Heart right ventricle (tissue), 16 donors: ENCODE data around the gene SMAD2. TPM values are rescaled to one million over a fixed set of nuclear protein-coding genes. Genes with fewer than 3 reads are reported as not detected.

Experiments
- ATAC-seq, 8 donors: fragments of 200-7000 bp; cut with Tn5 transposase; one replicate each; pipeline ENCODE4 v1.9.1; 2020; ENCODE audit warnings: mild to moderate bottlenecking in 8 of 8, moderate library complexity in 8 of 8, moderate number of reproducible peaks in 1 of 8
- DNase-seq, 2 donors: peaks; one replicate each; pipeline ENCODE4 v3.0.0-alpha.2; 2020
- H3K27ac ChIP-seq, 10 donors: fragments of 200-600 bp; sonication (generic) in 2 of 10; one replicate each; pipeline versions ENCODE4 v1.5.0 to v1.8.0; 2020 to 2022; ENCODE audit warnings: mild to moderate bottlenecking in 3 of 10
- H3K27me3 ChIP-seq, 7 donors: fragments of 200-600 bp; one replicate each; pipeline ENCODE4 v1.8.0; 2021 to 2022; ENCODE audit warnings: mild to moderate bottlenecking in 2 of 7
- H3K36me3 ChIP-seq, 9 donors: fragments of 200-600 bp; sonication (generic) in 1 of 9; one replicate each; pipeline versions ENCODE4 v1.5.0 to v1.8.0; 2020 to 2022; ENCODE audit warnings: mild to moderate bottlenecking in 2 of 9
- H3K4me1 ChIP-seq, 9 donors: fragments of 200-600 bp; sonication (generic) in 1 of 9; one replicate each; pipeline versions ENCODE4 v1.5.0 to v1.8.0; 2020 to 2022; ENCODE audit warnings: mild to moderate bottlenecking in 4 of 9
- H3K4me3 ChIP-seq, 10 donors: fragments of 200-600 bp; sonication (generic) in 2 of 10; one replicate each; pipeline versions ENCODE4 v1.5.0 to v1.8.0; 2020 to 2022; ENCODE audit warnings: mild to moderate bottlenecking in 7 of 10, moderate library complexity in 2 of 10
- H3K9me3 ChIP-seq, 11 donors: fragments of 200-600 bp in 10 of 11; sonication (generic) in 2 of 11; one replicate each; pipeline versions ENCODE4 v1.5.0 to v1.8.0; 2013 to 2022; ENCODE audit warnings: mild to moderate bottlenecking in 2 of 11, control low read depth in 1 of 11, moderate library complexity in 1 of 11
- WGBS, 2 donors: extraction: QIAGEN DNeasy Blood & Tissue Kit; methylation state at CpG; one replicate each; pipeline ENCODE4 v1.1.7; 2013; ENCODE audit warnings: inconsistent platforms in 1 of 2; 5-methylcytosine and 5-hydroxymethylcytosine counted together
- intact Hi-C, 10 donors: fragments of 100-400 bp; cut with DNase I; formaldehyde crosslinking; loops; one replicate each; pipeline versions ENCODE4 v1.11.1 to v1.14.2; 2022
- polyA plus RNA-seq, 2 donors: library from polyadenylated mRNA; stranded (reverse); fragments of 200-250 nt; gene quantifications; one replicate each; pipeline ENCODE4 v1.2.3, GENCODE V29; 2013
- total RNA-seq, 10 donors: library from RNA; stranded (reverse); fragmentation: NEBNext Ultra II Directional in 3 of 10; extraction: Animal tissue kit (Norgen Biotek cat#: 25700) in 3 of 10; gene quantifications; one replicate each; pipeline versions ENCODE4 v1.2.1 to v1.2.4, GENCODE V29; 2021 to 2023
- TF ChIP-seq, protein P1 (sequence below), 9 donors: fragments of 200-600 bp; sonication (generic) in 2 of 9; IDR thresholded peaks; one replicate each; pipeline versions ENCODE4 v1.5.0 to v1.8.0; 2021 to 2022; ENCODE audit warnings: antibody characterized with exemption in 9 of 9, mild to moderate bottlenecking in 5 of 9, moderate library complexity in 1 of 9
- donor health status: Arrhythmogenic right ventricular cardiomyopathy.
- donor health status: ischemic (EF 13 %, LVEDD 7.1; RV severe dilation, severe dysfunction).
- donor health status: healthy with polysubstance abuse.
- donor health status: DM: no; HTN: yes; CAD: no.
- donor health status: DM: no; HTN: no; CAD: no.
- donor health status: ischemic (EF 25% LVEDD 6.9; RV normal size, moderate dysfunction).
- donor health status: ischemic (EF 25% LVEDD 5.7; RV mildly dilated, moderate dysfunction).
- donor health status: healthy.
- donor health status: DM: yes; HTN: yes; CAD: no.
- donor health status: Ischemic cardiomyopathy.
- donor health status: ischemic (EF 35%, LVEDD 5.7; RV mildly dilated, moderate dysfunction).
- donor health status: nonischemic (EF 11% LVEDD 7.7; RV severe dilation, severe dysfunction).
- donor health status: DM: yes; HTN: yes; CAD: no.
- donor health status: PGD.
- donor health status: ischemic (EF 29% LVEDD 5.4; RV normal size, mild dysfunction).
- donor health status: nonischemic (EF 23%, LVEDD 6.1; RV moderate dilation, normal function).

SMAD2 gene
- total and polyA plus RNA-seq, 12 donors, result 11.6 to 118 (median 92.9) TPM

DNA sequence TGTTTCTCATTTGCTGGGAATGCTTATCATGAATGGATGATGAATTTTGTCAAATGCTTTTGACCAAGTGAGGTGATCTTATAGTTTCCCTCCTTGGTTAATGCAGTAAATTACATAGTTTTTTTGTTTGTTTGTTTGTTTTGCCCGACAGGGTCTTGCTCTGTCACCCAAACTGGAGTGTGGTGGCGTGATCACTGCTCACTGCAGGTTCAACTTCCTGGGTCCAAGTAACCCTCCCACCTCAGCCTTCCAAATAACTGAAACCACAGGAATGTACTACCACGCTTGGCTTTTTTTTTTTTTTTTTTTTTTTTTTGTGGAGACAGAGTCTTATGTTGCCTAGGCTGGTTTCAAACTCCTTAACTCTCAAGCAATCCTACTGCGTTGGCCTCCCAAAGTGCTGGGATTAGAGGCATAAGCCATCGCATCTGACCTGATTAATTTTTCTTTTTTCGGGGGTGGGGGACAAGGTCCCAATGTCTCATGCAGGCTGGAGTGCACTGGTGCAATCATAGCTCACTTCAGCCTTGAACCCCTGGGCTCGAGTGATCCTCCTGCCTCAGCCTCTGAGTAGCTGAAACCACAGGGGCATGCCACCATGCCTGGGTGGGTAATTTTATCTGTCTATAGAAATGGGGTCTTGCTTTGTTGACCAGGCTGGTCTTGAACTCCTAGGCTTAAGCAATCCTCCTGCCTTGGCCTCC, 48.6 kb downstream of the SMAD2 start:
- Histone ChIP-seq H3K27ac (no peak overlapping the region), H3K4me1 (peaks cover 0 to 10% (median 0%) of the 10 kb centered on the region in 9 donors), H3K9me3 (no peaks in the 10 kb centered on the region), H3K4me3 (no peak overlapping the region), H3K36me3 (peaks cover 0 to 58% (median 0%) of the 10 kb centered on the region in 9 donors), H3K27me3 (no peaks in the 10 kb centered on the region)
- ATAC-seq (no peak), DNase-seq (no peak)
- WGBS, 2 donors, result 94 to 97% methylated on average over 7 of the region's 7 CpGs
- TF ChIP-seq, protein P1, sequence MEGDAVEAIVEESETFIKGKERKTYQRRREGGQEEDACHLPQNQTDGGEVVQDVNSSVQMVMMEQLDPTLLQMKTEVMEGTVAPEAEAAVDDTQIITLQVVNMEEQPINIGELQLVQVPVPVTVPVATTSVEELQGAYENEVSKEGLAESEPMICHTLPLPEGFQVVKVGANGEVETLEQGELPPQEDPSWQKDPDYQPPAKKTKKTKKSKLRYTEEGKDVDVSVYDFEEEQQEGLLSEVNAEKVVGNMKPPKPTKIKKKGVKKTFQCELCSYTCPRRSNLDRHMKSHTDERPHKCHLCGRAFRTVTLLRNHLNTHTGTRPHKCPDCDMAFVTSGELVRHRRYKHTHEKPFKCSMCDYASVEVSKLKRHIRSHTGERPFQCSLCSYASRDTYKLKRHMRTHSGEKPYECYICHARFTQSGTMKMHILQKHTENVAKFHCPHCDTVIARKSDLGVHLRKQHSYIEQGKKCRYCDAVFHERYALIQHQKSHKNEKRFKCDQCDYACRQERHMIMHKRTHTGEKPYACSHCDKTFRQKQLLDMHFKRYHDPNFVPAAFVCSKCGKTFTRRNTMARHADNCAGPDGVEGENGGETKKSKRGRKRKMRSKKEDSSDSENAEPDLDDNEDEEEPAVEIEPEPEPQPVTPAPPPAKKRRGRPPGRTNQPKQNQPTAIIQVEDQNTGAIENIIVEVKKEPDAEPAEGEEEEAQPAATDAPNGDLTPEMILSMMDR (IDR thresholded peaks at IDR 0.05), result no peak
- intact Hi-C loops, result no loop called here

GRCh38 chr18:47881042-47881441, 49.4 kb downstream of the SMAD2 start:
- DNase-seq (no peak), ATAC-seq (no peak)
- TF ChIP-seq, protein P1 (IDR thresholded peaks at IDR 0.05), result no peak
- intact Hi-C loops, result no loop called here
- H3K4me3 ChIP-seq, result no peak overlapping the region
- H3K36me3 ChIP-seq, result peaks cover 0 to 49% (median 0%) of the 10 kb centered on the region in 9 donors
- H3K4me1 ChIP-seq, result peaks cover 0 to 10% (median 0%) of the 10 kb centered on the region in 9 donors
- WGBS, 2 donors, result 47 to 89% methylated on average over 2 to 3 of the region's 3 CpGs
- no peaks in the 10 kb centered on the region for H3K27me3 ChIP-seq
- no peak overlapping the region for H3K27ac ChIP-seq
- H3K9me3 ChIP-seq, result no peaks in the 10 kb centered on the region

DNA sequence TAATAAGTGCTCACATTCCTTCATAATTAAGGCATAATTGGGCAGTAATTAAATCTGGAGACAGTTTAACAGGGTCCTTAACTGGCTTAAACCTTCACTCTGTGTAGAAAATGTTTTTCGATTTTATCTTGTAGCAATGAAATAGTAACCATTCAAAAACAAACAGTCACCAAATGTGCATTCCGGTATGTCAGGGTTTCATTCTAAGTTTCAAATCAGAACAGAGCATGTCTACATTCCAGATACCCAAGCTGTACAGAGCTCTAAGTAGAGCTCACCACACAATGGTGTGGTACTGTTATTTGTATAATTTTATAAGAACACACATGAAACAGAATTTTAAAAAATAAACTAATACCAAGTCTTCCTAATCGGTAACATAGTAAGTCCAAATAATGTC, 52.6 kb downstream of the SMAD2 start:
- Histone ChIP-seq H3K27ac (no peak overlapping the region), H3K4me1 (peaks cover 0 to 16% (median 5%) of the 10 kb centered on the region in 9 donors), H3K27me3 (no peaks in the 10 kb centered on the region), H3K36me3 (peaks cover 0 to 32% (median 0%) of the 10 kb centered on the region in 9 donors), H3K9me3 (no peaks in the 10 kb centered on the region), H3K4me3 (no peak overlapping the region)
- intact Hi-C loops, result loop anchor here in 1 of 10 donors (10.0 kb wide), 1 partner anchor 127 kb away; no protein-coding TSS in a partner anchor
- ATAC-seq (no peak), DNase-seq (no peak)
- TF ChIP-seq, protein P1 (IDR thresholded peaks at IDR 0.05), result no peak
- WGBS, 2 donors, result 90 to 97% methylated on average over 3 of the region's 3 CpGs

- H3K9me3 ChIP-seq, result no peaks in the 10 kb centered on the region
- DNase-seq, result no peak
- peaks cover 0 to 23% (median 0%) of the 10 kb centered on the region in 9 donors for H3K36me3 ChIP-seq
- peaks cover 0 to 23% (median 7%) of the 10 kb centered on the region in 9 donors for H3K4me1 ChIP-seq
- no peaks in the 10 kb centered on the region for H3K27me3 ChIP-seq
- 92 to 95% methylated on average over 2 of the region's 2 CpGs for WGBS, 2 donors
- TF ChIP-seq, protein P1 (IDR thresholded peaks at IDR 0.05), result no peak
- intact Hi-C loops, result loop anchor here in 1 of 10 donors (10.0 kb wide), 1 partner anchor 128 kb away; no protein-coding TSS in a partner anchor
- no peak overlapping the region for H3K4me3 ChIP-seq
- ATAC-seq, result no peak
- no peak overlapping the region for H3K27ac ChIP-seq
Measured at GRCh38 chr18:47876813-47877212, 53.6 kb downstream of the SMAD2 start.
